HFF-Myc (cell line): ENCODE measurements around the gene KRT85.

ENCODE experiments used
- DNase-seq: peaks from one replicate; pipeline ENCODE4 v3.0.0-alpha.2; 2011; ENCODE audit warnings: low read depth; ENCODE audit errors: extremely low read depth
- H3K4me3 ChIP-seq: replicated peaks from 2 replicates; pipeline ENCODE4 v1.5.1; 2011; ENCODE audit warnings: low read depth, mild to moderate bottlenecking, control low read depth, low read length
- CTCF ChIP-seq: IDR thresholded peaks from 2 replicates; pipeline ENCODE4 v1.5.1; 2012; ENCODE audit warnings: mild to moderate bottlenecking, low read depth, low read length, control low read depth; ENCODE audit errors: missing control alignments

Gene KRT85

GRCh38 chr12:52356031-52356761 is 11.1 kb downstream of the KRT85 start:
- no peak for DNase-seq
- no peak for TF ChIP-seq CTCF
- H3K4me3 ChIP-seq: no peak overlapping the region

- TF ChIP-seq CTCF: no peak
- H3K4me3 ChIP-seq: no peak overlapping the region
- no peak for DNase-seq
Observed at GRCh38 chr12:52355176-52355575, 12.1 kb downstream of the KRT85 start.

GRCh38 chr12:52354200-52354599 is 13.1 kb downstream of the KRT85 start:
- no peak for TF ChIP-seq CTCF
- peak; percentile 27 for DNase-seq
- no peak overlapping the region for H3K4me3 ChIP-seq

- no peak for TF ChIP-seq CTCF
- DNase-seq: no peak
- no peak overlapping the region for H3K4me3 ChIP-seq
Observed at GRCh38 chr12:52353766-52354165, 13.5 kb downstream of the KRT85 start.

- no peak for TF ChIP-seq CTCF
- H3K4me3 ChIP-seq: no peak overlapping the region
- DNase-seq: no peak
Observed at GRCh38 chr12:52352951-52353350, 14.3 kb downstream of the KRT85 start.

- no peak overlapping the region for H3K4me3 ChIP-seq
- DNase-seq: no peak
Observed at GRCh38 chr12:52351196-52352059, 15.9 kb downstream of the KRT85 start.

More at GRCh38 chr12:52351196-52352059, 15.9 kb downstream of the KRT85 start:
- TF ChIP-seq CTCF: no peak
